Panc1 (cell line): ENCODE results near the gene PRRC2C. TPM values are rescaled to one million over a fixed set of nuclear protein-coding genes. Genes with fewer than 3 reads are reported as not detected.

Experiments used
- ATAC-seq: fragments of 200-7000 bp; cut with Tn5 transposase; 2 replicates; pipeline ENCODE4 v1.9.1; 2020; ENCODE audit warnings: mild to moderate bottlenecking, moderate library complexity
- BruUV-seq: library from RNA; stranded (reverse); fragments of 400-500 nt; replicated peaks from 2 replicates; lab custom pipeline; 2021; lab: Mats Ljungman, UMichigan
- CTCF ChIA-PET: fragments of 300-600 bp; sonication (Branson Sonifier 250); formaldehyde crosslinking; loops from one replicate; lab custom pipeline; 2022; ENCODE audit warnings: antibody characterized with exemption; lab: Charles Lee
- POLR2A ChIA-PET: fragments of 300-600 bp; sonication (Branson Sonifier 250); formaldehyde crosslinking; loops from one replicate; lab custom pipeline; 2022; ENCODE audit warnings: antibody characterized with exemption; lab: Charles Lee
- DNase-seq: peaks from one replicate; pipeline ENCODE4 v3.0.0-alpha.2; 2010; ENCODE audit warnings: low read depth, low spot score
- H3K27ac ChIP-seq: 2 replicates; pipeline ENCODE4 v1.5.1; 2011; ENCODE audit warnings: mild to moderate bottlenecking, low read length, inconsistent platforms
- H3K27me3 ChIP-seq: fragments of 200-500 bp; sonication (Bioruptor generic); 2 replicates; pipeline ENCODE4 v1.6.0; 2014; ENCODE audit warnings: low read length, inconsistent platforms; ENCODE audit not compliant: control insufficient read depth, insufficient read depth
- H3K36me3 ChIP-seq: fragments of 200-500 bp; sonication (Bioruptor generic); 2 replicates; pipeline ENCODE4 v1.5.1; 2014; ENCODE audit warnings: inconsistent platforms, mild to moderate bottlenecking, low read length, moderate library complexity; ENCODE audit not compliant: control insufficient read depth, insufficient read depth
- H3K4me1 ChIP-seq: 2 replicates; pipeline ENCODE4 v1.5.1; 2011; ENCODE audit warnings: inconsistent platforms, mild to moderate bottlenecking, low read length, moderate library complexity; ENCODE audit not compliant: control insufficient read depth, insufficient read depth
- H3K4me3 ChIP-seq, 2 experiments: 2 replicates each; pipeline ENCODE4 v1.5.1; 2011 to 2012; ENCODE audit warnings: low read depth in 2 of 2, low read length in 2 of 2, mild to moderate bottlenecking in 2 of 2, inconsistent platforms in 1 of 2, moderate library complexity in 1 of 2
- H3K9me3 ChIP-seq: fragments of 200-500 bp; sonication (Bioruptor generic); 2 replicates; pipeline ENCODE4 v1.5.1; 2014; ENCODE audit warnings: low read depth, mild to moderate bottlenecking, inconsistent platforms, low read length, moderate library complexity; ENCODE audit not compliant: control insufficient read depth, insufficient read depth
- POLR2AphosphoS5 ChIP-seq: IDR thresholded peaks from 2 replicates; pipeline ENCODE4 v1.6.1; 2012; ENCODE audit warnings: mild to moderate bottlenecking, low read depth, low read length, moderate library complexity
- REST ChIP-seq, 2 experiments: IDR thresholded peaks; 2 replicates each; pipeline ENCODE4 v1.6.1; 2011 to 2012; ENCODE audit warnings: low read depth in 2 of 2, control low read depth in 1 of 2, low read length in 1 of 2, mild to moderate bottlenecking in 1 of 2, moderate library complexity in 1 of 2; ENCODE audit not compliant: insufficient read depth in 1 of 2
- SIN3A ChIP-seq: IDR thresholded peaks from 2 replicates; pipeline ENCODE4 v1.6.1; 2012; ENCODE audit warnings: low read depth, mild to moderate bottlenecking, low read length, moderate library complexity, borderline replicate concordance; ENCODE audit not compliant: insufficient read depth
- TCF7L2 ChIP-seq: IDR thresholded peaks from 2 replicates; pipeline ENCODE4 v1.6.1; 2011; ENCODE audit warnings: mild to moderate bottlenecking, low read depth, low read length, inconsistent platforms
- in situ Hi-C: cut with HindIII; loops from 2 replicates; pipeline ENCODE4 v1.10.0; 2016; ENCODE audit warnings: low sequenced_read_pairs, low pct_unique_long_range_greater_than_20kb
- intact Hi-C: fragments of 100-400 bp; cut with micrococcal nuclease; formaldehyde crosslinking; loops from one replicate; pipeline ENCODE4 v1.10.0; 2022; ENCODE audit not compliant: unreplicated experiment
- total RNA-seq: library from RNA; stranded (reverse); gene quantifications from one replicate; pipeline ENCODE4 v1.2.1, GENCODE V29; 2021; ENCODE audit not compliant: unreplicated experiment
- TF ChIP-seq, protein P1 (sequence below): fragments of 450-650 bp; IDR thresholded peaks from 2 replicates; pipeline ENCODE4 v1.5.1; 2017; ENCODE audit warnings: mild to moderate bottlenecking

Gene PRRC2C
- total RNA-seq, 1 experiment from 2014 or later, result 145 TPM

DNA sequence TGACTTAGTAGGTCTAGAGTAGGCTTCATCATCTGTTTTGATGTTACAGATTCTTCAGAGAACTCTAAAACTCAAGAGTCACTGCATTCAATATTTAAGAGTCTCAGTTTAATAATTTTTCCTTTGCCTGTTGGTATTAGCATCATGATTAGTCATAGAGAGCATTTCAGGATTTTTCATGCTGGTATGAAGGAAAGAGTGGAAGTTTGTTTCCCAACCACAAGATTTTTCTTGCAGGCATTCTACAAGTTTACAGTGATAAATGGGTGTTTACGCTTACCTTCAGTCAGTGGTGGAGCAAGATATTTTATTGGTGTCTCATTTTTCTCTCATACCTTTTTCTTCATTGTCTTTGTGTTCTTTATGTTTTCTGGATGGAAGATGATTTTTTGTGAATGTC, 78.3 kb downstream of the PRRC2C start:
- ATAC-seq (no peak), DNase-seq (no peak)
- no peaks in the 10 kb centered on the region for H3K27me3 ChIP-seq
- intact Hi-C loops (no loop called here), in situ Hi-C loops (no loop called here)
- H3K27ac ChIP-seq, result no peak overlapping the region
- no peak for TF ChIP-seq SIN3A
- TF ChIP-seq, protein P1, sequence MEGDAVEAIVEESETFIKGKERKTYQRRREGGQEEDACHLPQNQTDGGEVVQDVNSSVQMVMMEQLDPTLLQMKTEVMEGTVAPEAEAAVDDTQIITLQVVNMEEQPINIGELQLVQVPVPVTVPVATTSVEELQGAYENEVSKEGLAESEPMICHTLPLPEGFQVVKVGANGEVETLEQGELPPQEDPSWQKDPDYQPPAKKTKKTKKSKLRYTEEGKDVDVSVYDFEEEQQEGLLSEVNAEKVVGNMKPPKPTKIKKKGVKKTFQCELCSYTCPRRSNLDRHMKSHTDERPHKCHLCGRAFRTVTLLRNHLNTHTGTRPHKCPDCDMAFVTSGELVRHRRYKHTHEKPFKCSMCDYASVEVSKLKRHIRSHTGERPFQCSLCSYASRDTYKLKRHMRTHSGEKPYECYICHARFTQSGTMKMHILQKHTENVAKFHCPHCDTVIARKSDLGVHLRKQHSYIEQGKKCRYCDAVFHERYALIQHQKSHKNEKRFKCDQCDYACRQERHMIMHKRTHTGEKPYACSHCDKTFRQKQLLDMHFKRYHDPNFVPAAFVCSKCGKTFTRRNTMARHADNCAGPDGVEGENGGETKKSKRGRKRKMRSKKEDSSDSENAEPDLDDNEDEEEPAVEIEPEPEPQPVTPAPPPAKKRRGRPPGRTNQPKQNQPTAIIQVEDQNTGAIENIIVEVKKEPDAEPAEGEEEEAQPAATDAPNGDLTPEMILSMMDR, result no peak
- TF ChIP-seq TCF7L2, result no peak
- no peak for TF ChIP-seq POLR2AphosphoS5
- no peak for TF ChIP-seq REST (IDR thresholded peaks at IDR 0.05; ENCODE audit: insufficient read depth in 1 of 2, low read depth in 2 of 2, low read length in 1 of 2)
- no TSS peak for BruUV-seq
- no peaks in the 10 kb centered on the region for H3K9me3 ChIP-seq
- H3K36me3 ChIP-seq, result peaks cover 55% of the 10 kb centered on the region
- H3K4me3 ChIP-seq, result no peak overlapping the region
- POLR2A ChIA-PET, result no interaction called here
- CTCF ChIA-PET, result no interaction called here
- H3K4me1 ChIP-seq, result no peaks in the 10 kb centered on the region

DNA sequence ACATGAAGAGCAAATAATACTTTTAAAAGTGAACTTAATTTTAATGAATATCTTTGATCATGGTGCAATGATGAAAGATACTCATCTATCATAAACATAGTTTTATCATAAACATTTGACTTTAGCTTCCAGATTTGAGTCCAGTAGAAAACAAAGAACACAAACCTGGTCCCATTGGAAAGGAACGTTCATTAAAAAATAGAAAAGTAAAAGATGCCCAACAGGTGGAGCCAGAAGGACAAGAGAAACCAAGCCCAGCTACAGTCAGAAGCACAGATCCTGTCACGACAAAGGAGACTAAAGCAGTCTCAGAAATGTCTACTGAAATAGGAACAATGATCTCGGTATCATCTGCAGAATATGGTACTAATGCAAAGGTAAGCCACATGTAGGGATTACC, 81.1 kb downstream of the PRRC2C start:
- POLR2A ChIA-PET, result no interaction called here
- no peaks in the 10 kb centered on the region for H3K9me3 ChIP-seq
- H3K36me3 ChIP-seq, result peaks cover 45% of the 10 kb centered on the region
- CTCF ChIA-PET, result interaction anchor here (0.9 kb wide), 1 partner anchor 150 kb away, joined by 4 read pairs; no protein-coding TSS in a partner anchor
- DNase-seq, result no peak
- H3K27ac ChIP-seq, result no peak overlapping the region
- in situ Hi-C loops, result no loop called here
- intact Hi-C loops, result no loop called here
- BruUV-seq, result no TSS peak
- TF ChIP-seq, protein P1, result peak; percentile 39
- no peak for TF ChIP-seq REST (IDR thresholded peaks at IDR 0.05; ENCODE audit: insufficient read depth in 1 of 2, low read depth in 2 of 2, low read length in 1 of 2)
- no peaks in the 10 kb centered on the region for H3K4me1 ChIP-seq
- no peaks in the 10 kb centered on the region for H3K27me3 ChIP-seq
- no peak overlapping the region for H3K4me3 ChIP-seq
- no peak for ATAC-seq
